Peyer's patch (tissue), 4 donors: ENCODE measurements around the gene GOLGA2. TPM values are rescaled to one million over a fixed set of nuclear protein-coding genes. Genes with fewer than 3 reads are reported as not detected.
A peak's percentile ranks its signal among the peaks of the same experiment; 100 is the strongest.

ENCODE experiments used
- DNase-seq, 3 donors: peaks; one replicate each; pipeline ENCODE4 v3.0.0-alpha.2; 2017 to 2019
- H3K27ac ChIP-seq, 4 donors: fragments of 200-600 bp; sonication (generic); one replicate each; pipeline ENCODE4 v1.5.1; 2016 to 2019
- H3K27me3 ChIP-seq, 2 donors: fragments of 200-600 bp; sonication (generic); one replicate each; pipeline ENCODE4 v1.5.1; 2019
- H3K36me3 ChIP-seq, 3 donors: fragments of 200-600 bp; sonication (generic); one replicate each; pipeline ENCODE4 v1.5.1; 2016 to 2019
- H3K4me1 ChIP-seq, 4 donors: fragments of 200-600 bp; sonication (generic); one replicate each; pipeline ENCODE4 v1.5.1; 2016 to 2019
- H3K4me3 ChIP-seq, 4 donors: fragments of 200-600 bp; sonication (generic); 1 replicate in 3 of 4; 2 replicates in 1 of 4; pipeline ENCODE4 v1.5.1; 2016 to 2019; ENCODE audit warnings: mild to moderate bottlenecking in 1 of 4
- H3K9me3 ChIP-seq, 4 donors: fragments of 200-600 bp; sonication (generic); one replicate each; pipeline ENCODE4 v1.5.1; 2016 to 2019; ENCODE audit warnings: mild to moderate bottlenecking in 1 of 4
- CTCF ChIP-seq, 6 experiments: fragments of 450-650 bp in 4 of 6; fragments of 200-600 bp in 2 of 6; sonication (generic) in 1 of 6; IDR thresholded peaks; one replicate each; pipeline ENCODE4 v1.5.1; 2017 to 2019; ENCODE audit warnings: antibody characterized with exemption in 6 of 6, mild to moderate bottlenecking in 3 of 6, moderate library complexity in 1 of 6
- POLR2A ChIP-seq, 2 donors: fragments of 450-650 bp; IDR thresholded peaks; one replicate each; pipeline ENCODE4 v1.5.1; 2017; ENCODE audit warnings: antibody characterized with exemption in 2 of 2, mild to moderate bottlenecking in 2 of 2, moderate library complexity in 2 of 2
- total RNA-seq, 4 donors: library from RNA; depleted of rRNA; stranded (reverse); fragments of >200 nt; gene quantifications; one replicate each; pipeline ENCODE4 v1.1.0, GENCODE V29; 2016

Gene GOLGA2
- total RNA-seq, 4 donors from 2014 or later: 45.7 to 96.7 (median 92.5) TPM

GRCh38 chr9:128244837-128245231 is 31.0 kb downstream of the GOLGA2 start:
- peak; percentile 27 to 79 (median 59) for DNase-seq
- Histone ChIP-seq H3K36me3 (no peaks in the 10 kb centered on the region), H3K4me1 (peaks cover 0 to 20% (median 0%) of the 10 kb centered on the region in 4 donors), H3K27me3 (no peaks in the 10 kb centered on the region), H3K9me3 (no peaks in the 10 kb centered on the region), H3K4me3 (peak overlapping the region in 3 of 4 donors; percentile 18 to 32 (median 24)), H3K27ac (peak overlapping the region; percentile 13 to 77 (median 62))
- TF ChIP-seq CTCF (IDR thresholded peaks at IDR 0.05): no peak

- TF ChIP-seq CTCF (IDR thresholded peaks at IDR 0.05): no peak
- no peak for TF ChIP-seq POLR2A (IDR thresholded peaks at IDR 0.05)
- H3K4me3 ChIP-seq: peak overlapping the region in 3 of 4 donors; percentile 18 to 32 (median 24)
- H3K27me3 ChIP-seq: no peaks in the 10 kb centered on the region
- no peaks in the 10 kb centered on the region for H3K36me3 ChIP-seq
- peaks cover 0 to 20% (median 0%) of the 10 kb centered on the region in 4 donors for H3K4me1 ChIP-seq
- peak overlapping the region; percentile 13 to 77 (median 62) for H3K27ac ChIP-seq
- H3K9me3 ChIP-seq: no peaks in the 10 kb centered on the region
- DNase-seq: no peak
These were observed 31.5 kb downstream of the GOLGA2 start for GRCh38 chr9:128244091-128244836.

- H3K4me1 ChIP-seq: peaks cover 0 to 20% (median 0%) of the 10 kb centered on the region in 4 donors
- H3K9me3 ChIP-seq: no peaks in the 10 kb centered on the region
- no peak overlapping the region for H3K4me3 ChIP-seq
- DNase-seq: no peak
- peak overlapping the region; percentile 17 to 77 (median 54) for H3K27ac ChIP-seq
- TF ChIP-seq POLR2A (IDR thresholded peaks at IDR 0.05) (no peak), CTCF (IDR thresholded peaks at IDR 0.05) (no peak)
- no peaks in the 10 kb centered on the region for H3K36me3 ChIP-seq
- no peaks in the 10 kb centered on the region for H3K27me3 ChIP-seq
These were observed 32.4 kb downstream of the GOLGA2 start for GRCh38 chr9:128243215-128244018.

GRCh38 chr9:128242828-128243214 is 33.0 kb downstream of the GOLGA2 start:
- Histone ChIP-seq H3K36me3 (no peaks in the 10 kb centered on the region), H3K4me3 (no peak overlapping the region), H3K27me3 (no peaks in the 10 kb centered on the region), H3K27ac (peak overlapping the region; percentile 17 to 77 (median 47)), H3K4me1 (peaks cover 0 to 20% (median 0%) of the 10 kb centered on the region in 4 donors), H3K9me3 (no peaks in the 10 kb centered on the region)
- TF ChIP-seq POLR2A (IDR thresholded peaks at IDR 0.05) (no peak), CTCF (IDR thresholded peaks at IDR 0.05) (no peak)
- no peak for DNase-seq

GRCh38 chr9:128242124-128242523 is 33.7 kb downstream of the GOLGA2 start:
- peaks cover 0 to 20% (median 0%) of the 10 kb centered on the region in 4 donors for H3K4me1 ChIP-seq
- H3K27me3 ChIP-seq: no peaks in the 10 kb centered on the region
- H3K4me3 ChIP-seq: no peak overlapping the region
- H3K36me3 ChIP-seq: no peaks in the 10 kb centered on the region
- H3K9me3 ChIP-seq: no peaks in the 10 kb centered on the region
- peak overlapping the region in 2 of 4 donors; percentile 4 to 56 for H3K27ac ChIP-seq
- TF ChIP-seq POLR2A (IDR thresholded peaks at IDR 0.05) (no peak), CTCF (IDR thresholded peaks at IDR 0.05) (no peak)
- no peak for DNase-seq
